Activated gamma-delta T cell (primary cell): ENCODE measurements around the gene RAB5B.
A peak's percentile ranks its signal among the peaks of the same experiment; 100 is the strongest.

Source experiments
- DNase-seq: peaks from one replicate; lab custom pipeline; 2025; lab: John Stamatoyannopoulos, UW
- total RNA-seq, 2 donors: gene quantifications; one replicate each; lab custom pipeline; 2026; lab: John Stamatoyannopoulos, UW

Gene RAB5B, protein sequence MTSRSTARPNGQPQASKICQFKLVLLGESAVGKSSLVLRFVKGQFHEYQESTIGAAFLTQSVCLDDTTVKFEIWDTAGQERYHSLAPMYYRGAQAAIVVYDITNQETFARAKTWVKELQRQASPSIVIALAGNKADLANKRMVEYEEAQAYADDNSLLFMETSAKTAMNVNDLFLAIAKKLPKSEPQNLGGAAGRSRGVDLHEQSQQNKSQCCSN
- 100 to 107 reads per million in 2 donors for total RNA-seq

DNA sequence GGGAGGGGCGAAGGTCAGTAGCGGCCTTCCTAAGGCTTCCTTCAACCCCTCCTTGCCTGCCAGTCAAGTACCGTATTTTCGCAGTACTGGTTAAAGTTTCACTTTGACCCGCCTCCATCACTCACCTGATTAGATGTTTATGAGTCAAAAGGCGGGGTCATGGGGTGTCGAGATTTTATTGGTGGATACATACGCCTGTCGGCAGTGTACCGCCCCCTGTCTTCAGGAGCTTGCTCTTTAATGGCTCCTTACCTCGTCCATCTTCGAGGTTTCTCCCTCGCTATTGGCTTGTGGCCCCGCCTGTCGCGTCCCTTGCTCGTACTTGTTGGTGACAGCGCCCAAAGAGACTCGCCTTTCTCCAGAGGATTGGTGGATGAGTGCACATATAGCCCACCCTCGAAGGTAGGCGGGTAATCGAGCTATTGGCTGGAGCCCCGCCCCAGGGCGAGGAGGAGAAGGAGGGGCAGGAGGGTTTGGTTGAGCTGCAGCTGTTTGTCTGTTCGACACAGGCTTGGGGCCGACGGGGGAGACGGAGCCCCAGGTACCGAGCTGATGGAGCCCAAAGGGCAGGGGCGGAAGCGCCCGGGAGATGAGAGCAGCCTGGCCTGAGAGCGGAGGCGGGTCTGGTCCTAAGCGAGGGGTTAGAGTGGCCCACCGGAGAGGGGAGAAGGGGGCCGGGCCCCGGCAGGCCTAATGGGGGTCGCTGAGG is at the start of gene RAB5B:
Gene RAB5B, plus strand, starts transcription at position 480 of the 709 bp plus-strand sequence. CDS start 12,883 bp downstream, outside the sequence.
- DNase-seq = peak; percentile 79

DNA sequence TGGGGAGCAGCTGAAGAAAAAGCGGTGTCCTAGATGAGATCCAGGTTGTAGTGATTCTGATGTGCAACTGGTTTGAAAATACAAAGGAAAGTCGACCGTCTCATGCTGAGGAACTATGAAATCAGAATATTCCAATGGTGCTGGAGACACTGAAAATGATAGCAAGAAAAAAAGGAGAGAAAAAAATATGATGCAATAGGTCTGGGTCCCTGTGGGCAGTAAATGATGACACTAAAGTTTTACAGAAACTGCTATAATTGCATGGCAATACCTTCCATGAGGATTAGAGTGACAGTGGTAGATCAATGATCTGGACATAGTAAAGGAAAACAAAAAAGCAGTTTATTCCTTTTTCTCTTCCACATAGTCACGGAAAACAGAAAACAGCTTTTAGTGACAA is 48.5 kb upstream of the RAB5B start:
- DNase-seq = no peak

DNA sequence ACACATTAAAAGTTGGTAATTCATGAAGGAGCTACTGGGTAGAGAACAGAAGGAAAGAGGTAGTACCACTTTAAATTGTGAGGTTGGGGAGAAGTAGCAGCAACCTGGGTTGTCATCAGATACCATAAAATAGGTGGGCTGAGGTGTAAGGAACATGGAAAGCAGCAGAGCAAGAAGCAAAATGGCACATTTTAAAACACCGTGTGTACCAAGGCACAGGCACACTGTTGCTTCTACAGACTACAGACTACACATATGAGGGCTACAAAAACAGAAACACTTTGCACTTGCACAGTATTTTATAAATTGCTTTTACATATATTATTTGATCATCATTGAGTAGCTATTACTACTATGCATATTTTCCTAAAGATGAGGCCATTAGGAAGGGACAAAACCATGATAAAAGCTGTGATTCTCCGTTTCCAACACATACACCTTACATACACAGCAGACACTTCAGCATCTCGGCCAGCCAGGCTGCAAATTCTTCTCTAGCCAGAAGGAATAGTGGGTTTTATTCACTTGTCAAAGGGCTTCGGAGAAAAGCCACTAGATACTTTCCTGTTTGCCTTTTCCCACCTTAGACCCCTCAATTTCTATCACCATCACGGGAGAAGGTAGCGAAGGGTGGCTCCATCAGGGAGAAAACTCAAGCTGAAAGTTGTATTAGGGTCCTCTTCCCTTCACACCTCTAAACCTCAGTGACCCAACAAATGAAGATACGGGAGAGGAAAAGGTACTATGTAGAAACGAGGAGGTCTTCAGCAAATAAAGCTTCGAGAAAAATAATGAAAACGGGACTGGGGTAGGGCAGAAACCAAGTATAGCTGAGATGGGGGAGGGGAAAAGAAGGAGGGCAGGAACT is 47.8 kb upstream of the RAB5B start:
- no peak for DNase-seq

DNA sequence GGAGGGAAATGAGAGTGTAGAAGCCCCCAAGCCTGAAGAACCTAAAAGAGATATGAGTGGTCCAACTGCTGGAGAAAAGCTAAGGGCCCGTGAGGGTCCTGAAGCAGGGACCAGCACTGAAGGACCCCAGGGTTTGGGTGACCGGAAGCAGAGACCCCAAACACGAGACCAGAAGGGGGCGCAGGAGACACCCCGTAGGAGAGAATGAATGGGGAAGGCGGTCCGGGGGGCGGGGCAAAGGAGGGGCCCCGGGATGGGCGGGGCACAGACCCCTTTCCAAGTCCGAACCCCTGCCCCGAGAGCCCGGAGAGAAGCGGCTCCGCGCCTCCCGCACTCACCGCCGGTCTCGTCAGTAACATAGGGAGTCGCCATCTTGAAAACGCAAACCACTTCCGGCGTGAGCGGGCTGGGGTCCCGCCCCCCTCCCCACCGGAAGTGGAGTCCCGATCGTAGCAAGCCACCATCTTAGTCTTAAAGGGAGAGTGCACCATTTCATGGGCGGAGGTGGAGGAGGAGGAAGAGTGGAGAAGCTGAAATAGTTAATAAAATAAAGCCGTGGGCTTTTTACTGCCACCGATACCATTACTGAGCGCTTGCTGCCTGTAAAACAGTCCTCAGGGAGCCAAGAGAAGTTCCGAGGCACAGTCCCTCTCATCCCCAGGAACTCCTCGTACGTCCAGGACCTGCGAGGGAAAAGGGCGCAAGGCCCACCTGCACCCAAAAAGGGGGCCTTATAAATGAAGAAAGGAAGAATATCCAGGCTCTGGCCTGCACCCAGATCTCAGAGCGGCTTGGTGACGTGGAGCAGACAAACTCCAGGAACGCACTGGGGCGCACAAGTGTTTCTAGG is 46.9 kb upstream of the RAB5B start:
- peak; percentile 76 for DNase-seq

DNA sequence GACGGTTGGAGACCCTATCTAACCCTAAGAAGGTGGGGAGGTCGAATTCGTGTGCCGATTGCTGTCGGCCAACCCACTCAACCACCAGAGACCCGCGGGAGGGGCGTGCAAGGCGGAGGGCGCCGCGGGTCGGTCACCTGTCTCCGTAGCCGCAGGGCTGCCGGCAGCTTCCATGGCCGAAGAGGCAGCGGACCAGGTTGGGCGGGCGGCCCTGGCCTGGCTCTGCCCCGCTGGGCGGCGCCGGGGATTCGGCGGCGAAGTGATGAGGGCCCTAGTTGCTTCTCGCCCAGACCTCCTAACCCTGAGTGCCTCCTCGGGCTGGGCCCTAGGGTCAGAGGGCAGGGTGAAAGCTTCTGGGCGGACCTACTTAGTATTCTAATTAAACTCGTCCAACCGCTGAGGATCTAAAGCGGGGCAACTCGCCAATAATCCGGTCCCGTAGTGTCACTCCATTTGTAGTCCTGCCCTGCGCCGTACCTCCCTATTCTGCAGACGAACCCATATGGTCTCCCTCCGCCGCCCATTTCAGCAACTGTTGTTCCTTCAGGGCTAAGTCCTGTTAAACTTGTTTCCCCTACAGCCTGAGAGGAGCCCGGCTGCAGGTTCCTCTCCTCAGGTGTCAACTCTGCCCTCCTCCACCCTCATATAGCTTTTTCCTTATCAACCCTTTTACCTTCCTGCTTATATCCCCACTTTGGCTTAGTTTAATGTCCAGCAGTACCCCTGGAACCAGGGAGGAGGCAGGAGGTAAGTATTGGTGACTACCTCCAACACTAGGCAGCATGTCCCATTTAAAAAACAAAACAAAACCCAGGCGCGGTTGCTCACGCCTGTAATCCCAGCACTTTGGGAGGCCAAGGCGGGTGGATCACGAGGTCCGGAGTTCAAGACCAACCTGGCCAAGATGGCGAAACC is 46.0 kb upstream of the RAB5B start, which contains the start of gene PYM1:
Gene PYM1, minus strand, starts transcription at position 307 of the 915 bp plus-strand sequence. Its CDS starts 133 bp downstream, at position 174.
- peak; percentile 27 for DNase-seq

DNA sequence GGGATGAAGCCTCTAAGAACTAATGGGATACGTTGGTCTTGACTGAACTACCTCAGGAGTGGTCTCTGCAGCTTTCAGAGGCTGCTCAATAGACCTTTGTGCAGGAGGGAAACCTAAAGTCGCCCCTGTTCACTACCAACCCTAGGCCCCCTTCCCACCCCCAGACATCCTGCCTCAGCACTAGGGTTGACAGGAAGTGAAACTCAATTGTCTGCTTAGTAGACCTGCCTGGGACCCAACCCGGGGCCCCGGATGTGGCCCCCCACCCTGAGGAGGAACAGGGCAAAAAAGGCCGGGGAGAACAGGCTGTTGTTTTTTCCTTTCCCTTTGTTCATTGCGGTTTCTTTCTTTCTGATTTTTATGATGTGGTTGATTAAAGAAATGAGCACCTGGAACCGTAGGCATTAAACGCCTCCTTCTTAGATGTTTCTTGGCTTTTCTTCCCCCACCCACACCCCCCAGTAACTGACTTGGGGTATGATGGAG is 44.5 kb upstream of the RAB5B start:
- peak; percentile 51 for DNase-seq

DNA sequence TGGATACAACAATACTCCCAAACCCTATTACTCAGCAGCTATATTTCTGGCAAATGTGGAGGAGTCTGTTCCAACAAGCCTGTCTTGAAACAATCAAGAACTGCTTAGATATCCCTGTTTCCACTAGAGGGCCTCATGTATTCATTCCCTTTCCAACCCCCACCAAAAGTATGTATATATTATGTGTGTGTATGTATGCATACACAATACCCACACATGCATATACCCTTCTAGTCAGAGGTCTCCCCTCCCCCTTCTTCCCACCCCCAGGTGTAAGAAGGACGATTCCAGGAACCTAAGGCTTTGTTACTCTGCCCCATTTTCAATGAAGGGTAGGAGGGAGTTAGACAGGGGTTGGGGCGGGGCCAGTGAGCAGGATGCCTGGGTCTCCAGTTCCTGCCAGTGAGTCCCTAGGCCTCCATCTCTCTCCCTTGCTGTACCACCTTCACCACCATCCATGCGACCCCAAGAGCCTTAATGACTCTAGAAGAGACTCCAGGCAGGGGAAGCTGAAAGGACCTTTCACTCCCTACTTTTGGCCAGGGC is 43.0 kb upstream of the RAB5B start, which contains the start of gene DGKA:
Gene DGKA, plus strand, starts transcription at position 392 of the 546 bp plus-strand sequence. CDS start 5,342 bp downstream, outside the sequence.
- DNase-seq = no peak

DNA sequence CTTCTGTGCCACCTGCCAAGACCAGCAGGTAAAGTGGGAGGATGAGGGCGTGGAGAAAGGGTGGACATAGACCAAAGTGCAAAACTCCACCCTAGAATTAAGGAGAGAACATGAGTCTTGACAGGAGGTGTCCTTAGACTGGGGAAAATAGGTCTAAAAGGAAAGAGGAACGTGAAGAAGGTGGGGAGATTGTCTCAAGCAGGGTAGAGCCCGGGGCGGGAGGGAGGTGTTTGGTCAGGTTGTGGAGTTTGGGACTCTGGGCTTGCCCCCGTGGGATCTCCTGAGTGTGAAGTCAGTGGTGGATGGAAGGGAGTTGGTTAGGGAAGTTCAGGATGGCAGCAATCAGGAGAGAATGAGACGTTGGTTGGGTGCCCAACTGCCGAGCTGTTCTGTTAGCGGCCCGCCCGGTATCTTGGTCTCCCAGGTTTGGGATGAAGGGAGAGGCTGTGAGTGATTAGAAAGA is 42.5 kb upstream of the RAB5B start:
- DNase-seq = no peak

DNA sequence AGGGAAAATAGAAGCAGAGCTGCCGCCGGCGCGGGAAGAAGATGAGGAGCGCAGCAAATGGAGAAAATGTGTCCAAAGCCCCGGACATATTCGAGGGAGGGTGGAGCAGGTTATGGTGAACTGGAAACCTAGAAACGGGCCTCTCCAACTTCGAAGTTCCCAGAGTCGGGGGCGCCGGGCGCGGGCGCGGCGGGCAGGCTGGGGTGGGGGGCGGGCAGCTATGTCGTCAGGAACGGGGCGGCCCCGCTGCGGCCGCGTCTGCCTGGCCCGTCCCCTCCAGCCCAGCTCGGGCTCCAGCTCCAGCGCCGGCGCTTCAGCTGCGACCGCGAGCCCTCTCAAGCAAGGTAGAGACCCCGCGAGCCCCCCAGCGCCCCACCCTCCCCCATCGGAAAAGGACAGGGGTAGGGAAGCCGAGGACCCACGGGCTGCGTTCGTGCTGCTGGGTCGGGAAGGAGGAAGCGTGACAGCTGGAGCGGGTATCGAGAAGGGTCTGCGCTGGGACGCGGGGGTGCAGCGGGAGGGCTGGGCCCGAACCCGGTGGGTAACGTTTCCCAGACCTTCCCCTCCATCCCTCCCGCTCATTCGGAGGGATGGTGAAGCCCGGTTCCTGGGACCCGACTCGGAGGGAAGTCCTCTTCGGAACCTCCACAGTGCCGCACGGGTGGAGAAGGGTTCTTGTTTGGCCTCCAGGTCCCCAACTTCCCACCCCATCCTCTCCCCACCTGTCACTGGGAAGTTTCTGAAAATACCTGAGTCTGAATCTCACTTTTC is 41.9 kb upstream of the RAB5B start:
- DNase-seq = peak; percentile 40

DNA sequence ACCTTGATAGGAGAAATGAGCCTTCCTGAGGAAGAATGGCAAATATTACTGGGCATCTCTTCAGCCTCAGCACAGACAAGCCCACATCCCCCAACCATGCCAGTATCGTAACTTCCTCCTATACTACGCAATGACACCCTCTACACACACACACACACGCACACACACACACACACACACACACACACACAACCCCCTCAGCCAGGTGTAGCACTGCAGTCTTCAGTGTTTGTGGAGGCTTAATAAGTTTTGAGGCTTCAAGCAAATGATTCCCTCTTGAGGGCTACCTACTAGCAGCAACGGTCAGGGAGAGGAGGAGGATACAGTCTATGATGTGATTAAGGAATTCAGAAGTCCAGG is 41.3 kb upstream of the RAB5B start:
- DNase-seq = no peak

DNA sequence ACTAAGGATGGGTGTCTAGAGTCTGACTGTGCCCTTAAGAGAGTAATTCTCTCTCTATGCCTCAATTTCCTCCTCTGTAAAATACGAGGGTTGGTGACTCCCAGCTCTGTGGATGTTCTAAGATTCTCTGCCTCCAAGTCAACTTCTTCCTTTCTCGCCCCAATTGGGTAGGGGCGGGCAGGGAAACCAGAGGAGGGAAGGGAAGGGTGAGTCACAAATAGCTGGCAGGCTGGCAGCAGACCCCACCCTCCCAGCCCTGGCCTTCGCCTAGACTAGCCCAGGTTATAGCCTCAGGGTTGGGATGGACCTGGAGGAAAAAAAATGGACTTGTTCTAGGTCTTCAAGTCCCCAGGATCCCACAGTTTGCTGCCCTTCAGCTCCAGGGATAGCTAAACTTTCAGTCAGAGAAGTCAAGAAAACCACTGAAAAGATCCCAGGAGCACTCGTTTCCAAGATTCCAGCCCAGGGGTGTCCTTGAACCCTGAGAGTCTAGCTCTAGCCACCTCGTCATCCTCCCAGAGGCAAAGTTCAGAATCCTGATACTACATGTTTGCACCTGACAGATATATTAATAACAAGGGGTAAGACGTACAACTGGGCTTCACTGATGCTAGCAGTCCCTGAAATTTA is 40.6 kb upstream of the RAB5B start:
- DNase-seq = no peak

DNA sequence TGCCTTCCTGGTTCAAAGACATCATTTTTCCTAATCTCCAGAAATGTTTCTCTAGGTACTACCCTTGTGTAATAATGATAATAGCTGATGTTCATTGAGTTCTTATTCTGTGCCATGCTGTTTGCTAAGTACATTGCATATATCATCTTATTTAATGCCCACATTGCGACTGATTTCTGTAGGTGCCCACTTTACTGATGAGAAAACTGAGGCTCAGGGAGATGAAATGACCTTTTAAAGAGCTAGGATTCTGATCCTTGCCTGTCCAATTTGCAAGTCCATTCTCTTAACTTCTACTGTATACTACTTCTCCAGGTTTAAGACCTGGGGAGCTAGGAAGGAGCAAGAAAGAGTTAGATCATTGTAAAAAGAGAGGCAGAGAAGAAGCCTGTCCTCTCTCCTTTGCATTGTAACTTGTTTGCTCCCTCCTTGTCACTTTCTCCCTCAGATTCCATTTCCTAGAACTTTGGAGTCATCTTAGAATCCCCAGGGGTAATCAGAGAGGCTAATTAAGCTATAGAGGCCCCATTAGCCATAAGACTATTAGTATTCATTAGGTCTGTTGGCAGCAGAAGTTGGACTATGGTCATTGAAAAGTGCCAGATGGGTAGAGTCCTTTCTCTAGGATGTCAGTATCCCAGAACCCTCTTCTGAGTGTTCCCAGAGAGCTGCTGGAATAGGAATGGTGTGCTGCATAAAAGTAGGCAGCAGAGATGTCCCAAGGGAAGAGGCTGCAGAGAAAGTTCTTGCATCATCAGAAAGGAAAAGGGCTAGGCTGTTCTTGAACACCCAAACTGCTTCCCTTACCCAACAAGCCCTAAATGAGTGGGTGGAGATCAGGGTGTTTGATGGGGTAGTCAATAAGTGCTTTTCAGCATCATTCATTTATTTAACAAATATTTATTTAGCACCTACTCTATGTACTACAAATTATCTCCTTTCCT is 39.8 kb upstream of the RAB5B start:
- DNase-seq = no peak

DNA sequence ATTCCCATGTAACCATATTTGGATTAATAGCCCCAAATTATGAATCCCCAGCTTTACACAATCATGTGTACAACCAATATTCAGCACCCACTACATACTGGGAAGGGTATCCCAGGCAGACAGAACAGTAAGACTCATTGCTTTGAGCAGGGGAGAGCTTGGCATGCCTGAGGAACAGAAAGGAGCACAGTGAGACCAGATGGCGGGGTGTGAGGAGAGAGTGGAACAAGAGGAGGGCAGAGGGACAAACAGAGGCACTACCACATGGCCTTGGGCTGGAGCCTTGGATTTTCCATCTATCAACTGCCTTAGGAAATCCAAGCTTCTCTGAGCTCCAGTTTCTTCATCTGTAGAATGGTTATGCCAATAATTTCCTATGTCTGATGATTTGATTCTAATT is 39.1 kb upstream of the RAB5B start:
- no peak for DNase-seq

DNA sequence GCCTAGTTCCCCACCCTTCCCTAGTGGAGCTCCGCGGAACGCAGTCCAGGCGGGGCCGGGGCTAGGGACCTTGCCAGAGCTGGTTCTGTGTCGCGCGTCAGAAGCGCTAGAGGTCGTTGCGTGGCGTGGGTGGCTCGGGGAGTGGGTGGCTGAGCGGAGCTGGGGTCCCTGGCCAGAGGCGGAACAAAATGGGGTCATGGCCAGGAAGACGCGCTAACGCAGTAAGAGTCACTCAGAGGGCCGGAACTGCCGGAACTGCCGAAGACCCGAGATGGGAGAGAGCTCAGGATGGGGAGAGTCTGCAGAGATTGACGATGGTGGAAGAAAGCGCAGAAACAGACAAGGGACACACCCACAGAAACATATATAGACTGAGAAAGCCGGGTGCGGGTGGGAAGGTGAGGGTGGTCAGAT is 38.1 kb upstream of the RAB5B start:
- no peak for DNase-seq

DNA sequence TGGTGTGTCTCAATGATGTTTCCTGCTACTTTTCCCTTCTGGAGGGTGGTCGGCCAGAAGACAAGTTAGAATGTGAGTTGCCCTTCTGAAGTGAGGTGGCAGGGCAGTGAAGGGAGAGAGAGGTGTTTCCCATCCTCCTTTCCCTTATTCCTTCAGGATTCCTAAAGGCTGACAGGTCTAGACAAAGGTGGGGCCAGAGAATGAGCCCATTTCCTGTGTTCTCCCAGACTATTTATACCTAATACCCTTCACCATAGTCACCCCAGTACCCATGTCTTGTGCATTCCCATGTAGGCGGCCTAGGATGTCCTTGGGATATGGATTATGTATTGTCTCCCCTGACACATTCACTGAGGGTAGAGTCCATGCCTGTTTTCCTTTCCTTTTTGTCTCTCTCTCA is 35.9 kb upstream of the RAB5B start:
- no peak for DNase-seq

DNA sequence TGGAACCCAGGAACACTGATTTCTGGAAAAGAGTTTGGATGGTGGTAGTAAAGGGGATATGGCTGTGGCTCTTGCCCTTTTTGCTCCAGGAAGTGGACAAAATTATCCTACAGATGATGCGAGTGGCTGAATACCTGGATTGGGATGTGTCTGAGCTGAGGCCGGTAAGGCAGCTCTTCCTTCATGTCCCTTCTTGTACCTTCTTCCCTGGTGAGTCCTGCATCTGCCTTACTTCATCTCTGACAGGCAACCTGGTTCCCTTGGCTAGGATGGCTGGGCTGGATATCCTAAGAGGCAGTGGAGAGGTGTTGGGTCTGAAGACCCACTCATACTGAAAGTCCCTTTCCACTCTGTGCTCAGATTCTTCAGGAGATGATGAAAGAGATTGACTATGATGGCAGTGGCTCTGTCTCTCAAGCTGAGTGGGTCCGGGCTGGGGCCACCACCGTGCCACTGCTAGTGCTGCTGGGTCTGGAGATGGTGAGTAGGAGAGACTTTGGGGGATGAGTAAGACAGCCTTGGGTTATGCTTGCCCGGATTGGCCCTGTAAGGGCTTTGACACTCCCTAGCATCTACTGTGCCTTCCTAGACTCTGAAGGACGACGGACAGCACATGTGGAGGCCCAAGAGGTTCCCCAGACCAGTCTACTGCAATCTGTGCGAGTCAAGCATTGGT is 34.9 kb upstream of the RAB5B start:
- DNase-seq = no peak
